Right cardiac atrium (tissue), 5 donors: ENCODE data around the gene FMN1. TPM values are rescaled to one million over a fixed set of nuclear protein-coding genes. Genes with fewer than 3 reads are reported as not detected.

Experiments
- ATAC-seq, 2 donors: fragments of 200-7000 bp; cut with Tn5 transposase; one replicate each; pipeline versions ENCODE4 v1.8.0 to v1.9.1; 2020; ENCODE audit warnings: moderate library complexity in 2 of 2, mild to moderate bottlenecking in 1 of 2
- DNase-seq, 3 donors: peaks; one replicate each; pipeline ENCODE4 v3.0.0-alpha.2; 2020
- H3K27ac ChIP-seq: one replicate; pipeline ENCODE4 v1.5.1; 2013; ENCODE audit warnings: mild to moderate bottlenecking, low read length, control low read depth, moderate library complexity
- H3K27me3 ChIP-seq: one replicate; pipeline ENCODE4 v1.6.1; 2013; ENCODE audit not compliant: control insufficient read depth, insufficient read depth
- H3K4me1 ChIP-seq: one replicate; pipeline ENCODE4 v1.6.1; 2013; ENCODE audit warnings: low read length; ENCODE audit not compliant: control insufficient read depth, insufficient read depth
- H3K4me3 ChIP-seq: one replicate; pipeline ENCODE4 v1.5.1; 2013; ENCODE audit warnings: low read length, control low read depth
- H3K9me3 ChIP-seq: one replicate; pipeline ENCODE4 v1.6.1; 2013; ENCODE audit warnings: low read length; ENCODE audit not compliant: control insufficient read depth
- WGBS: extraction: QIAGEN DNeasy Blood & Tissue Kit; methylation state at CpG from one replicate; pipeline ENCODE4 v1.1.7; 2013; 5-methylcytosine and 5-hydroxymethylcytosine counted together
- intact Hi-C, 4 donors: fragments of 100-400 bp; cut with DNase I; formaldehyde crosslinking; loops; one replicate each; pipeline versions ENCODE4 v1.11.0 to v1.14.0; 2022 to 2023
- polyA plus RNA-seq: library from polyadenylated mRNA; stranded (reverse); fragments of 200-250 nt; gene quantifications from one replicate; pipeline ENCODE4 v1.2.3, GENCODE V29; 2013
- total RNA-seq, 4 donors: library from RNA; stranded (reverse); fragmentation: NEBNext Ultra II Directional; extraction: Animal tissue kit (Norgen Biotek cat#: 25700); gene quantifications; one replicate each; pipeline ENCODE4 v1.2.1, GENCODE V29; 2021
- donor health status: healthy with polysubstance abuse.
- donor health status: DM: no; HTN: yes; CAD: no.
- donor health status: DM: no; HTN: no; CAD: no.
- donor health status: DM: no; HTN: yes; CAD: no; lungs with severe emphysema.
- donor health status: DM: yes; HTN: yes; CAD: no.

FMN1 gene
- total and polyA plus RNA-seq, 5 donors, result 0.63 to 8.5 (median 3.5) TPM

- Histone ChIP-seq H3K27ac (no peak overlapping the region), H3K27me3 (no peaks in the 10 kb centered on the region), H3K4me3 (no peak overlapping the region), H3K4me1 (no peaks in the 10 kb centered on the region), H3K9me3 (no peaks in the 10 kb centered on the region)
- ATAC-seq (no peak), DNase-seq (no peak)
- 83% methylated on average over 1 of the region's 1 CpG for WGBS
- intact Hi-C loops, result no loop called here
Measured at GRCh38 chr15:33014586-33014985, 179.9 kb downstream of the FMN1 start.

GRCh38 chr15:33013827-33014445 lies 180.6 kb downstream of the FMN1 start:
- H3K4me1 ChIP-seq, result no peaks in the 10 kb centered on the region
- no peak for DNase-seq
- intact Hi-C loops, result no loop called here
- ATAC-seq, result no peak
- no peak overlapping the region for H3K27ac ChIP-seq
- 60% methylated on average over 3 of the region's 3 CpGs for WGBS
- no peak overlapping the region for H3K4me3 ChIP-seq
- no peaks in the 10 kb centered on the region for H3K9me3 ChIP-seq
- no peaks in the 10 kb centered on the region for H3K27me3 ChIP-seq

- DNase-seq, result no peak
- intact Hi-C loops, result no loop called here
Measured at GRCh38 chr15:33011976-33012375, 182.5 kb downstream of the FMN1 start.

GRCh38 chr15:33009603-33010002 lies 184.9 kb downstream of the FMN1 start:
- H3K9me3 ChIP-seq, result no peaks in the 10 kb centered on the region
- no peaks in the 10 kb centered on the region for H3K27me3 ChIP-seq
- 84% methylated on average over 4 of the region's 4 CpGs for WGBS
- intact Hi-C loops, result no loop called here
- no peaks in the 10 kb centered on the region for H3K4me1 ChIP-seq
- DNase-seq (no peak), ATAC-seq (no peak)
- no peak overlapping the region for H3K27ac ChIP-seq
- H3K4me3 ChIP-seq, result no peak overlapping the region

More at GRCh38 chr15:33011976-33012375, 182.5 kb downstream of the FMN1 start:
- H3K27ac ChIP-seq, result no peak overlapping the region
- WGBS, result 77% methylated on average over 3 of the region's 3 CpGs
- H3K9me3 ChIP-seq, result no peaks in the 10 kb centered on the region
- no peak for ATAC-seq
- no peaks in the 10 kb centered on the region for H3K4me1 ChIP-seq
- no peaks in the 10 kb centered on the region for H3K27me3 ChIP-seq
- H3K4me3 ChIP-seq, result no peak overlapping the region

- intact Hi-C loops, result no loop called here
- no peak overlapping the region for H3K4me3 ChIP-seq
- no peak overlapping the region for H3K27ac ChIP-seq
- ATAC-seq (peak in 1 of 2 donors; percentile 19), DNase-seq (no peak)
- no peaks in the 10 kb centered on the region for H3K9me3 ChIP-seq
- H3K27me3 ChIP-seq, result no peaks in the 10 kb centered on the region
- H3K4me1 ChIP-seq, result no peaks in the 10 kb centered on the region
- 68% methylated on average over 5 of the region's 5 CpGs for WGBS
Measured at GRCh38 chr15:33009026-33009425, 185.5 kb downstream of the FMN1 start.

GRCh38 chr15:33008284-33008995 lies 186.1 kb downstream of the FMN1 start:
- intact Hi-C loops, result no loop called here
- DNase-seq (no peak), ATAC-seq (peak in 1 of 2 donors; percentile 80)
- no peaks in the 10 kb centered on the region for H3K4me1 ChIP-seq
- no peaks in the 10 kb centered on the region for H3K27me3 ChIP-seq
- WGBS, result 37% methylated on average over 3 of the region's 3 CpGs
- H3K4me3 ChIP-seq, result no peak overlapping the region
- H3K9me3 ChIP-seq, result no peaks in the 10 kb centered on the region
- H3K27ac ChIP-seq, result no peak overlapping the region

- intact Hi-C loops, result no loop called here
- 30% methylated on average over 4 of the region's 4 CpGs for WGBS
- H3K4me3 ChIP-seq, result no peak overlapping the region
- H3K9me3 ChIP-seq, result no peaks in the 10 kb centered on the region
- H3K27ac ChIP-seq, result no peak overlapping the region
- no peaks in the 10 kb centered on the region for H3K27me3 ChIP-seq
- DNase-seq (no peak), ATAC-seq (peak; percentile 52 to 56)
- no peaks in the 10 kb centered on the region for H3K4me1 ChIP-seq
Measured at GRCh38 chr15:33007303-33007855, 187.1 kb downstream of the FMN1 start.

GRCh38 chr15:33005582-33005981 lies 188.9 kb downstream of the FMN1 start:
- no peak overlapping the region for H3K4me3 ChIP-seq
- no peak overlapping the region for H3K27ac ChIP-seq
- DNase-seq, result no peak
- 77% methylated on average over 1 of the region's 1 CpG for WGBS
- H3K4me1 ChIP-seq, result no peaks in the 10 kb centered on the region
- H3K9me3 ChIP-seq, result no peaks in the 10 kb centered on the region
- no peak for ATAC-seq
- H3K27me3 ChIP-seq, result no peaks in the 10 kb centered on the region
- intact Hi-C loops, result no loop called here

- no peak overlapping the region for H3K4me3 ChIP-seq
- no peaks in the 10 kb centered on the region for H3K4me1 ChIP-seq
- no peaks in the 10 kb centered on the region for H3K9me3 ChIP-seq
- no peak for ATAC-seq
- intact Hi-C loops, result no loop called here
- no peak overlapping the region for H3K27ac ChIP-seq
- H3K27me3 ChIP-seq, result no peaks in the 10 kb centered on the region
- DNase-seq, result no peak
Measured at GRCh38 chr15:33001926-33002325, 192.6 kb downstream of the FMN1 start.

- WGBS, result 61% methylated on average over 4 of the region's 4 CpGs
- ATAC-seq, result peak; percentile 55 to 89
- H3K4me3 ChIP-seq, result no peak overlapping the region
- DNase-seq, result peak; percentile 60 to 82 (median 71)
- H3K9me3 ChIP-seq, result no peaks in the 10 kb centered on the region
- H3K4me1 ChIP-seq, result no peaks in the 10 kb centered on the region
- no peak overlapping the region for H3K27ac ChIP-seq
- no peaks in the 10 kb centered on the region for H3K27me3 ChIP-seq
- intact Hi-C loops, result loop anchor here in 3 of 4 donors (10.0 kb wide), 2 partner anchors 334 to 344 kb away; no protein-coding TSS in a partner anchor
Measured at GRCh38 chr15:32998979-32999672, 195.4 kb downstream of the FMN1 start.

- Histone ChIP-seq H3K27ac (no peak overlapping the region), H3K4me3 (no peak overlapping the region), H3K9me3 (no peaks in the 10 kb centered on the region), H3K27me3 (no peaks in the 10 kb centered on the region), H3K4me1 (no peaks in the 10 kb centered on the region)
- no peak for DNase-seq
- ATAC-seq, result no peak
- intact Hi-C loops, result loop anchor here in 3 of 4 donors (10.0 kb wide), 2 partner anchors 333 to 343 kb away; no protein-coding TSS in a partner anchor
- WGBS, result 94% methylated on average over 1 of the region's 1 CpG
Measured at GRCh38 chr15:32998182-32998581, 196.3 kb downstream of the FMN1 start.
